GM19025 (cell line): Measurements from ENCODE around the gene SLFN14.

Experiments used
- ATAC-seq: cut with Tn5 transposase; IDR thresholded peaks from one replicate; pipeline ENCODE4 v1.9.1; 2021; ENCODE audit warnings: mild to moderate bottlenecking, low read depth, moderate library complexity; ENCODE audit not compliant: unreplicated experiment

SLFN14 gene

GRCh38 chr17:35560703-35561102, at the start of gene SLFN14:
Gene SLFN14 (minus strand): TSS chr17:35560819. CDS start chr17:35558062, 2,757 bp downstream.
- ATAC-seq, result no peak

GRCh38 chr17:35609831-35610230, 49.2 kb upstream of the SLFN14 start:
- no peak for ATAC-seq

GRCh38 chr17:35607239-35607847, 46.7 kb upstream of the SLFN14 start:
- no peak for ATAC-seq

- no peak for ATAC-seq
These were observed 45.1 kb upstream of the SLFN14 start for GRCh38 chr17:35605678-35606077.

GRCh38 chr17:35603674-35604073, 43.1 kb upstream of the SLFN14 start:
- no peak for ATAC-seq

- no peak for ATAC-seq
These were observed 37.0 kb upstream of the SLFN14 start for GRCh38 chr17:35597604-35598003.

GRCh38 chr17:35596530-35597233, 36.1 kb upstream of the SLFN14 start:
- no peak for ATAC-seq

GRCh38 chr17:35596072-35596471, 35.5 kb upstream of the SLFN14 start:
- ATAC-seq, result no peak

- ATAC-seq, result no peak
These were observed 27.7 kb upstream of the SLFN14 start for GRCh38 chr17:35588196-35588920.

GRCh38 chr17:35587074-35587961, 26.7 kb upstream of the SLFN14 start, which contains the start of gene AP2B1:
Gene AP2B1 (plus strand): TSS chr17:35587322. CDS start chr17:35594031, 6,709 bp downstream.
- ATAC-seq, result peak; percentile 83

- ATAC-seq, result no peak
These were observed 26.0 kb upstream of the SLFN14 start for GRCh38 chr17:35586569-35587073.

- no peak for ATAC-seq
These were observed 23.4 kb upstream of the SLFN14 start for GRCh38 chr17:35584061-35584460.

- ATAC-seq, result no peak
These were observed 18.4 kb upstream of the SLFN14 start for GRCh38 chr17:35578929-35579432.

- peak; percentile 87 for ATAC-seq
These were observed 17.7 kb upstream of the SLFN14 start, which contains the start of gene PEX12 for GRCh38 chr17:35578197-35578928. Gene PEX12 (minus strand): TSS chr17:35578571. CDS start chr17:35578021, 550 bp downstream.

- ATAC-seq, result no peak
These were observed 17.2 kb upstream of the SLFN14 start for GRCh38 chr17:35577830-35578196.

- no peak for ATAC-seq
These were observed 15.1 kb upstream of the SLFN14 start for GRCh38 chr17:35575759-35576158.

GRCh38 chr17:35569405-35569804, 8.8 kb upstream of the SLFN14 start:
- ATAC-seq, result no peak

GRCh38 chr17:35568561-35568960, 7.9 kb upstream of the SLFN14 start:
- no peak for ATAC-seq

GRCh38 chr17:35566968-35567367, 6.3 kb upstream of the SLFN14 start:
- no peak for ATAC-seq
